GM19438 (cell line): Measurements from ENCODE around the gene ENOX2.

Source experiments
- ATAC-seq: cut with Tn5 transposase; IDR thresholded peaks from one replicate; pipeline ENCODE4 v1.9.1; 2021; ENCODE audit warnings: low read depth; ENCODE audit not compliant: unreplicated experiment

Gene ENOX2

GRCh38 chrX:130885508-130885907 lies 17.5 kb downstream of the ENOX2 start:
- ATAC-seq: no peak

GRCh38 chrX:130884627-130885026 lies 18.4 kb downstream of the ENOX2 start:
- no peak for ATAC-seq

- ATAC-seq: no peak
Observed at GRCh38 chrX:130879869-130880268, 23.1 kb downstream of the ENOX2 start.

DNA sequence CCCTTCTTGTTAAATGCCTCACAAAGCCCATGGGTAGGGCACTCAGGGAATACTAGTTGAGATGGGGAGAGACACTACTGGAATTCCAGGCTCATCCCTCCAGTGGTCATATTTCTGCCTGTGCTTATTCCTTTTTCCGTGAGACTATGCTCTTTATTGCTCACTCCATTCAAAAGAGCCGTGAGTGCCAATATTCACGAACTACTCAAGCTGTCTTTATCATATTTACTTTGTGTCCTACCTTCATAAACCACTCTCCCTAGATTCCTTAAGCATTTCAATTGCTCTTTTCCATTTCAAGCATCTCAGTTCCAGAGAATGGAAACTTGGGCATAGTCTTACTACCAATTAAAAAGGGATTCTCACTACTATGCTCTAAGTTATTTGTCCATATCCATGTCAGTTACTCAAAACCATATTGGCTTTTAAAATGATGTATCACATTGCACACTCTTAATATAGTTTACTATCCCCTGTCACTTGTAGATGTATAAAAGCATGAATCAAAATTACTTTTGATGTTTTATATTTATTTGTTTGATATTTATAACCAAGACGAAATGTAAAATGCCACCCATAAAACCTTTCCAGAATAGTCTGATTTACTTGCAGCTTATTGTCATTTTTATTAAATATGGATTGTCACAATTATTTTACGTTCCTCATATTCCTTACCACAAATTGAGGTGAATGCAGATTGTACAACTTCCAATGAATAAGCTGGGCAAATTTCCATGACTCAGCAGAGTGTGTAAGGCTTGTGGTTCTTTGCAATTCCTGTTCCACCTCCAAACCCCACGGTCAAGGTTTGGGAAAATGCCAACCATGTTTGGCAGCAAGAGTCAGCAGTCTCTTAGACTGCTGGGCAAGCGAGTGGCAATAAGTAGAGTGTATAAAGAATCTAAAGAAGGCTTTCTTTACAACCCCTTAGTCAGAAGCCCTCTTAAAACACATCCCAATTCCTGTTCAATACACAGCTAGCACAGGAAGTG lies 24.4 kb downstream of the ENOX2 start:
- ATAC-seq: no peak

GRCh38 chrX:130877892-130878341 lies 25.1 kb downstream of the ENOX2 start:
- no peak for ATAC-seq

GRCh38 chrX:130876226-130876625 lies 26.8 kb downstream of the ENOX2 start:
- ATAC-seq: no peak

DNA sequence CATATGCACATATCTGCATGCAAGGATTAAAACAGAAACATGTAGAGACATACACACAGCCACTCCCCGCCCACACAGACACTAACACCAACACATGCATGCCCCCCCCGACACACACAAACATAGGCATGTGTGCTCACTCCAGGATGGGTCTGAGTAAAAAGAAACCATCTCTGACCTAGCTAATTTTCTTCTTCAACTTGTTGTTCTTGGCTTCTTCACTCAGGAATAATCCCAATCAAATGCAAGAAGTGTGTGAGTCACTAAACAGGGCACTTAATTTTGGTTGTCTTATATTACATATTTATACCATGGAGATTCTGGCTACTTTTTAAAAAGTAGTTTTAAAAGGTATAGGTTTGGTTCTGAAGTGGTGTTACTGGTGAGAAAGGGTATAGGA lies 28.3 kb downstream of the ENOX2 start:
- ATAC-seq: no peak

- no peak for ATAC-seq
Observed at GRCh38 chrX:130869239-130869638, 33.8 kb downstream of the ENOX2 start.

DNA sequence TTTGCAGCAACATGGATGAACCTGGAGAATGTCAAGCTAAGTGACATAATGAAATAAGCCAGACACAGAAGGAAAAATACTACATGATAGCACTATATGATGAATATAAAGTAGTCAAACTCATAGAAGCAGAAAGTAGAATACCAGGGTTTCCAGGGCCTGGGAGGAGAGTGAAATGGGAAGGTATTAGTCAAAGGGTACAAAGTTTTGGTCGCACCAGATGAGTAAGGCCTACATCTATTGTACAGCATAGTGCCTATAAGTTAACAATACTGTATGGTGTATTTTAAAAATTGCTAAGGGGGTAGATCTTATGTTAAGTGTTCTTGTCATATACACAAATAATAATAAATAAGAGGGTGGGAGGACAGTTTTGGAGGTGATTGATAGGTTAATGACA lies 41.5 kb downstream of the ENOX2 start:
- ATAC-seq: no peak

- peak; percentile 92 for ATAC-seq
Observed at GRCh38 chrX:130857207-130857606, 45.8 kb downstream of the ENOX2 start.

DNA sequence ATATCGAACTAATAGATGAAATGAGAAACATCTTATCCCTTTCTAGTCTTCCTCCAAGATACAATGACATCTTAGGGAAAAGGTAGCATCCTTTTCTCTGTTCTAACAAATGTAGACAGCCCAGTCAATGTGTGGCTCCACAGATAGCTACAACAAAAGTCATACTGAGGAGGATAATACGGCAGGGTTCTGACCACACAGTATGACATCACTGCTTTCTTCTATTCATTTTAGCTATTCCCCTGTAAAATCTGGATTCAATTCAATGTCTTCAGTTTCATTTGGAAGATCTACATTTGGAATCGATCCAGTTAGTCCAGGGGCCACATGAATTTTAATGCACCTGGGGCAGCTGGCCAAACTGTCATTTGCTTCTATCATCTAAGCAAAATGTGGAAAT lies 51.4 kb downstream of the ENOX2 start:
- no peak for ATAC-seq

- peak; percentile 77 for ATAC-seq
Observed at GRCh38 chrX:130848763-130849162, 54.2 kb downstream of the ENOX2 start.

- no peak for ATAC-seq
Observed at GRCh38 chrX:130846746-130847145, 56.3 kb downstream of the ENOX2 start.

- ATAC-seq: no peak
Observed at GRCh38 chrX:130841776-130842175, 61.2 kb downstream of the ENOX2 start.

DNA sequence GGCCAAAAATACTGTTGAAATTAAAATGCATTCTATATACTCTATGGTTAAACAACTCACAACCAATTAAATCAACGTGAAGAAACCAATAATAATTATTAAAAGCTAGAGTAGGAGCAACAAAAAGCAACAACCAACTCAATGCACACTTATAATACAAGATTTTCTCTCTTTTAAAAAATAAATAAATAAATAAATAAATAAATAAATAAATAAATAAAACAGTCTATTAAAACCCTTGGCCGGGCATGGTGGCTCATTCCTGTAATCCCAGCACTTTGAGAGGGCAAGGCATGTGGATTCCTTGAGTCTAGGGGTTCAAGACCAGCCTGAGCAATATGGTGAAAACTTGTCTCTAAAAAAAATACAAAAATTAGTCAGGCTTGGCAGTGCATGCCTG lies 62.7 kb downstream of the ENOX2 start:
- ATAC-seq: no peak

DNA sequence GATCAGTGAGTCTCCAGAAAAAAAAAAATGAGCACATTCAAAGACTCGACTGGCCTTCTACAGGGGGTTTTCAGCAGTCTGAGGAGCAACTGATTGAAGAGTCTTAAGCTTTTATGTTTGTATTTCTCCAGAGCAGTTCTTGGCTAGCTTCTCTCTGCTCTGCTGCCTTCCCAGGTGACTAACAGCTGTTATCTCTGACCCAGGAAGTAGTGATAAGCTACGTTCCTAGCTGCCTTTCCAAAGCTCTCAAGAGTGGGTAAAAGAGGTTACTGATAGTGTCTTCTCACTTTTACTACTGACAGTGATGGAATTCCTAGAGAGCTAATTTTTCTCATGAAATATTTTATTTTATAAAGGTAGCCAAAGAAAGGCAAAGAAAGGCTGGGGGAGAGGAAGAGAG lies 66.6 kb downstream of the ENOX2 start:
- ATAC-seq: no peak

- no peak for ATAC-seq
Observed at GRCh38 chrX:130834830-130835229, 68.2 kb downstream of the ENOX2 start.

DNA sequence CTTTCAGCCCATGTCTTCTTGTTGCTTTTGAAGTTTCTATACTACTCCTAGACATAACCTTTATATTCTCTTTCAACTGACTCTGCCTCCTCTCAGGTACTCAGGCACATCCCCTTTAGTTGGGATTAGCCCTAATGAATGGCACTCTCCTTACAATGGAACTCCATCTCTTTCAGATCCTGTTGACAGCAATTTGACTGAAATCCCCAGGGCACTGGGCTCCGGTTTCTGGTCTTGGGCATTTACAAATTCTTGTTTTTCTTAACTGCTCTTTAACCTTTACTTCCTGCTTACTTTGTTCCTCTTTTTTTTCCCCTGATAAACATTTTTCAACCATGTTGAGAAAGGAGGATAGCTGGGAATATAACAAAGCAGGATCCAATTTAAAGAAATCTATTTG lies 68.9 kb downstream of the ENOX2 start:
- no peak for ATAC-seq

DNA sequence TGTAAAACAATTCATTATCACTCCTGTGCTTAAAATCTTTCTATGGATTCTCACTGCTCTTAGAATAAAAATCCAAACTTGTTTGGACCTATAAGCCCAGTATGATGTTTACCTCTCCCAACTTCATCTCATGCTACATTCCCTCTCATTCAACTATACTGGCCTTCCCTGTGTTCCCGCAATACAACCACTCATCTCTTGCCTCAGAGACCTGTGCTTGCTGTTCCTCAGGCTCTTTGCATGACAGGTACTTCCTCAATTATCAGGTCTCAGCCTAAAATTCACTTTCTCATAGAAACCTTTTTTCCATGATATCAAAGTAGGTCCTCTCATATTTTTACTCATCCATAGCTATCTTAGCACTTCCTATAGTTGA lies 71.7 kb downstream of the ENOX2 start:
- no peak for ATAC-seq

GRCh38 chrX:130830599-130831346 lies 72.2 kb downstream of the ENOX2 start:
- no peak for ATAC-seq
